Measurements from ENCODE around the gene GPRIN3. TPM values are rescaled to one million over a fixed set of nuclear protein-coding genes. Genes with fewer than 3 reads are reported as not detected.
A peak's percentile ranks its signal among the peaks of the same experiment; 100 is the strongest.

The GPRIN3 gene
- total and polyA plus RNA-seq, 2 donors (not counting 3 experiments of a cell fraction or from before 2014, with no cell fraction given), result 0.17 to 2.2 TPM

- Histone ChIP-seq H4K20me1 (replicated peaks; ENCODE audit: control insufficient read depth, extremely low read depth, insufficient read depth, low read length) (no peaks in the 10 kb centered on the region), H3K27ac (ENCODE audit: insufficient read depth, low read depth, low read length) (no peak overlapping the region), H3K9ac (replicated peaks; ENCODE audit: extremely low read depth, insufficient read depth, low read length) (no peak overlapping the region), H3K4me3 (replicated peaks in 1 of 3; ENCODE audit: insufficient read depth in 1 of 3, low read depth in 1 of 3, low read length in 3 of 3) (peak overlapping the region; percentile 48 to 73 (median 50)), H3K4me2 (ENCODE audit: insufficient read depth, low read length) (peak overlapping the region; percentile 84), H3K36me3 (ENCODE audit: control insufficient read depth in 2 of 2, extremely low read depth in 1 of 2, insufficient read depth in 2 of 2, low read length in 2 of 2) (no peaks in the 10 kb centered on the region), H3K27me3 (ENCODE audit: control insufficient read depth in 2 of 2, insufficient read depth in 2 of 2, low read length in 2 of 2) (no peaks in the 10 kb centered on the region), H2AFZ (ENCODE audit: low read depth, low read length) (peak overlapping the region; percentile 95), H3K4me1 (ENCODE audit: control insufficient read depth, extremely low read depth, insufficient read depth, low read length) (peaks cover 9% of the 10 kb centered on the region), H3K9me3 (replicated peaks; ENCODE audit: control insufficient read depth, insufficient read depth, low read length) (no peaks in the 10 kb centered on the region), H3K9me1 (replicated peaks; ENCODE audit: control insufficient read depth, extremely low read depth, insufficient read depth, low read length) (no peaks in the 10 kb centered on the region), H3K79me2 (ENCODE audit: control insufficient read depth, insufficient read depth, low read length) (no peaks in the 10 kb centered on the region)
- no peak for FAIRE-seq
- BruUV-seq (replicated peaks), result no TSS peak
- DNase-seq (ENCODE audit: low read depth, low spot score), result no peak
- intact Hi-C loops (cut with micrococcal nuclease), result loop anchor here (1.0 kb wide), 1 partner anchor 9 kb away; no protein-coding TSS in a partner anchor
- dilution Hi-C loops (cut with MboI; ENCODE audit: extremely low pct_ligation_motif_present, low sequenced_read_pairs), result no loop called here
- TF ChIP-seq, protein P1, sequence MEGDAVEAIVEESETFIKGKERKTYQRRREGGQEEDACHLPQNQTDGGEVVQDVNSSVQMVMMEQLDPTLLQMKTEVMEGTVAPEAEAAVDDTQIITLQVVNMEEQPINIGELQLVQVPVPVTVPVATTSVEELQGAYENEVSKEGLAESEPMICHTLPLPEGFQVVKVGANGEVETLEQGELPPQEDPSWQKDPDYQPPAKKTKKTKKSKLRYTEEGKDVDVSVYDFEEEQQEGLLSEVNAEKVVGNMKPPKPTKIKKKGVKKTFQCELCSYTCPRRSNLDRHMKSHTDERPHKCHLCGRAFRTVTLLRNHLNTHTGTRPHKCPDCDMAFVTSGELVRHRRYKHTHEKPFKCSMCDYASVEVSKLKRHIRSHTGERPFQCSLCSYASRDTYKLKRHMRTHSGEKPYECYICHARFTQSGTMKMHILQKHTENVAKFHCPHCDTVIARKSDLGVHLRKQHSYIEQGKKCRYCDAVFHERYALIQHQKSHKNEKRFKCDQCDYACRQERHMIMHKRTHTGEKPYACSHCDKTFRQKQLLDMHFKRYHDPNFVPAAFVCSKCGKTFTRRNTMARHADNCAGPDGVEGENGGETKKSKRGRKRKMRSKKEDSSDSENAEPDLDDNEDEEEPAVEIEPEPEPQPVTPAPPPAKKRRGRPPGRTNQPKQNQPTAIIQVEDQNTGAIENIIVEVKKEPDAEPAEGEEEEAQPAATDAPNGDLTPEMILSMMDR (IDR thresholded peaks at IDR 0.05; ENCODE audit: extremely low read depth in 1 of 2, insufficient read depth in 1 of 2, low read depth in 1 of 2, low read length in 2 of 2), result no peak
- TF ChIP-seq POLR2AphosphoS5 (IDR thresholded peaks at IDR 0.05; ENCODE audit: insufficient read depth, low read depth, low read length), result no peak
- TF ChIP-seq EZH2 (IDR thresholded peaks at IDR 0.05; ENCODE audit: borderline replicate concordance, low read depth, low read length, severe bottlenecking), result no peak
- no peak for TF ChIP-seq JUN (IDR thresholded peaks at IDR 0.05; ENCODE audit: borderline replicate concordance, insufficient read depth, insufficient read length, low read depth)
- TF ChIP-seq MYC (IDR thresholded peaks at IDR 0.05; ENCODE audit: low read depth, low read length), result no peak
- no peak for TF ChIP-seq GATA2 (IDR thresholded peaks at IDR 0.05; ENCODE audit: insufficient read depth, insufficient read length, low read depth, low read length)
- TF ChIP-seq FOS (IDR thresholded peaks at IDR 0.05; ENCODE audit: borderline replicate concordance, insufficient read depth, low read length), result no peak
- no peak for TF ChIP-seq MAX (IDR thresholded peaks at IDR 0.05; ENCODE audit: insufficient read depth, insufficient read length)
- no peak for TF ChIP-seq POLR2A (IDR thresholded peaks at IDR 0.05; ENCODE audit: low read depth, low read length)
- POLR2A ChIA-PET, result no interaction called here
- CTCF ChIA-PET, result interaction anchor here (0.6 to 2.6 kb wide), 10 partner anchors 9 to 127 kb away, joined by 3 to 8 read pairs (median 3); no protein-coding TSS in a partner anchor
These were observed 531 bp upstream of the GPRIN3 start for GRCh38 chr4:89308161-89308500.
